Gastroesophageal sphincter (tissue), 4 donors: ENCODE measurements around the gene NKX6-1. TPM values are rescaled to one million over a fixed set of nuclear protein-coding genes. Genes with fewer than 3 reads are reported as not detected.

Source experiments
- ATAC-seq: fragments of 150-250 bp; one replicate; pipeline ENCODE4 v1.9.1; 2016; ENCODE audit warnings: mild to moderate bottlenecking, moderate library complexity
- H3K27ac ChIP-seq, 4 donors: fragments of 200-600 bp; sonication (generic) in 3 of 4; 1 replicate in 3 of 4; 2 replicates in 1 of 4; pipeline ENCODE4 v1.5.1; 2016 to 2019
- H3K27me3 ChIP-seq: fragments of 200-600 bp; sonication (generic); one replicate; pipeline ENCODE4 v1.5.1; 2019
- H3K36me3 ChIP-seq, 2 donors: fragments of 200-600 bp; sonication (generic); one replicate each; pipeline ENCODE4 v1.5.1; 2019; ENCODE audit warnings: control low read depth in 1 of 2
- H3K4me1 ChIP-seq, 3 donors: fragments of 200-600 bp; sonication (generic); 1 replicate in 2 of 3; 2 replicates in 1 of 3; pipeline ENCODE4 v1.5.1; 2016 to 2019; ENCODE audit warnings: control low read depth in 2 of 3
- H3K4me3 ChIP-seq, 2 donors: fragments of 200-600 bp; sonication (generic); one replicate each; pipeline ENCODE4 v1.5.1; 2019; ENCODE audit warnings: mild to moderate bottlenecking in 1 of 2, moderate library complexity in 1 of 2
- H3K9me3 ChIP-seq, 3 donors: fragments of 200-600 bp; sonication (generic); one replicate each; pipeline ENCODE4 v1.5.1; 2017 to 2019; ENCODE audit warnings: control low read depth in 2 of 3
- CTCF ChIP-seq, 4 experiments: fragments of 200-600 bp in 2 of 4; fragments of 450-650 bp in 2 of 4; sonication (generic) in 1 of 4; IDR thresholded peaks; one replicate each; pipeline ENCODE4 v1.5.1; 2017 to 2019; ENCODE audit warnings: antibody characterized with exemption in 4 of 4, mild to moderate bottlenecking in 2 of 4, moderate library complexity in 2 of 4
- EP300 ChIP-seq: sonication (generic); formaldehyde crosslinking; IDR thresholded peaks from one replicate; pipeline ENCODE4 v1.6.1; 2017; ENCODE audit warnings: antibody characterized with exemption, mild to moderate bottlenecking
- POLR2A ChIP-seq, 2 donors: fragments of 450-650 bp; IDR thresholded peaks; one replicate each; pipeline ENCODE4 v1.6.1; 2017; ENCODE audit warnings: antibody characterized with exemption in 2 of 2, mild to moderate bottlenecking in 2 of 2, moderate library complexity in 1 of 2
- POLR2AphosphoS5 ChIP-seq: sonication (generic); formaldehyde crosslinking; IDR thresholded peaks from one replicate; pipeline ENCODE4 v1.6.1; 2017; ENCODE audit warnings: antibody characterized with exemption
- WGBS, 2 donors: methylation state at CpG; one replicate each; pipeline ENCODE4 v1.1.5; 2018; ENCODE audit warnings: low coverage in 1 of 2; 5-methylcytosine and 5-hydroxymethylcytosine counted together
- total RNA-seq, 4 donors: library from RNA; depleted of rRNA; stranded (reverse); fragments of >200 nt; gene quantifications; one replicate each; pipeline ENCODE4 v1.1.0, GENCODE V29; 2016

Gene NKX6-1
- total RNA-seq, 4 donors from 2014 or later = 6.2 to 102 (median 65.8) TPM

DNA sequence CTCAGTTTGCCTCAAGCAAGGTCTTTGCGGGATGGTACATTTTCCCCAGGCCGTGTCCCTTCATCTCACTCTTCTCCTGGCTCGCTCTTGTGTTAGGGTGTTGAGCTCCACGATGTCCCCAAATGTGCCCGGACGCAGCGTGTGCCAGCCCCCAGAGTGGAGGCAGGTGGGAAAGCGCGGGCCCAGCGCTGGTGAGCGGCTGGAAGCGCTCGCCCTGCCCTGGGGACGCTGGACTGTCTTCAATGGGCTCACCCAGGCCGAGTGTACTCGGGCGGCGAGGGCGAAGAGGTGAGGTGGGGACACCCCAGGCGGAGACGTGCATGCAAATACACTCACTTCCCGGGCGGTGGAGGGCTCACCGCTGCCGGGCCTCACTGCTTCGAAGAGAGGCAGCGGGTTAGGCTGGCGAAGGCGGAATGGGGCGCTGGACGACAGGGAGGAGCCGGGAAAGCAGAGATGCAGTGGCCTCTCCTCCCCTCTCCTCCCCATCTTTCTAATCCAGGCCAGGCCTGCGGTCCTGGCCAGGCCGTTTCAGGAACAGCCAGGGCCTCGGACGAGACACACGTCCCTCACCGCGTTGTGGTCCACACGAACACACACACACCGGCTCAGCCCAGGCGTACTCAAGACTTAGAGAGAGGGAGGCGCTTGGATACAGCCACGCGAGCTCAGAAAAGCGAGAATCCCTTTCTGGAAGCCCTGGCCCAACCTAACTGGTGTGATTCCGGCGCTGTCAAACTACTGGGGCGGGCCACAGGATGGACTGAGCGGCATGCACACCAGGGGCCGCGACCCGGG is 2.2 kb downstream of the NKX6-1 start:
- H3K4me1 ChIP-seq = peaks cover 0 to 56% (median 0%) of the 10 kb centered on the region in 3 donors
- peaks cover 0 to 24% of the 10 kb centered on the region in 2 donors for H3K36me3 ChIP-seq
- no peak for ATAC-seq
- no peaks in the 10 kb centered on the region for H3K9me3 ChIP-seq
- TF ChIP-seq POLR2AphosphoS5 (no peak), POLR2A (IDR thresholded peaks at IDR 0.05) (peak in 1 of 2 donors; percentile 10)
- 5% methylated on average over 4 of the region's 53 CpGs; no CpG with 5 or more reads in 1 of the 2 donors for WGBS, 2 donors
- H3K4me3 ChIP-seq = peak overlapping the region; percentile 59 to 88
- H3K27ac ChIP-seq = peak overlapping the region; percentile 87 to 98 (median 95)
- H3K27me3 ChIP-seq = peaks cover 84% of the 10 kb centered on the region

DNA sequence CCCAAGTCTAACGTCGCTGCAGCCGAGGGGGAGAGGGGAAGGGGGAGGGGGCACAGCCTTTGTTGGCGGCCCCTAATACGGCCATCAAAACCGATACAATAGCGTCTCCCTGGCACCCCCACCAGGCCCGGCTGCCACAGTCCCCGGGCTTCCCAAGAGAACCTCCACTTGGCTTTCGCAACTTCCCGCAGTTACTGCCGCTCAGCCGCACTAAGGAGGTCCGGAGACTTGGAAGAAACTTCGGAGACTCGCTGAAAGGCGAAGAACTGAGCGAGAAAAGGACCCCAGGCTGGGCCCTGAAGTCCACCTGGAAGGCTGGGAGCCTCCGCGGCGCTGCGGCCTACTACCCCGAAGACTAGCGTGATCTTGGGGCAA is 2.8 kb downstream of the NKX6-1 start:
- TF ChIP-seq POLR2A (IDR thresholded peaks at IDR 0.05) (no peak), POLR2AphosphoS5 (no peak), CTCF (IDR thresholded peaks at IDR 0.05) (peak in 1 of 4 experiments; percentile 8), EP300 (no peak)
- WGBS, 2 donors = 10 to 15% methylated on average over 5 to 16 of the region's 24 CpGs

DNA sequence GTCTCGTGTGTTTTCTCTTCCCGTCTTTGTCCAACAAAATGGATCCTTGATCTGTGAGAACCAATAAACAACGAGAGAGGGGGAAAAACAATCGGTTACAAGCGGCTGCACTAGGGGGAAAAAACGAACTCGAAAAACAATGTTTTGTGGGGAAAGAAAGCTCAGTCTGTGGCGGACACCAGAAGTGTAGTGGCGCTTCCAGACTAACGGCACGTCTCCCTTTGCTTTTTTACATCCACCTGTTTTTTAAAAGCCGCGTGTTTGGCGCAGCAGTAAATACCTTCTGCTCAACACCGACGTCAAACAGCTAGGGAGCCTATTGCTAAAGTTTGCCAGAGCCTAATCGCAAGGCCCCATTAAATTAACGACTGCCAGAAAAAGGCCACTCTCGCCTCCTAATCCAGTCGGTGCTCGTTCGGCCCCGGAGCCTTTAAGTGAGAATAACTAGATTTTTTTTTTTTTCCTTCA is 3.3 kb downstream of the NKX6-1 start:
- H3K27ac ChIP-seq = peak overlapping the region; percentile 87 to 98 (median 95)
- WGBS, 2 donors = 11 to 17% methylated on average over 16 to 21 of the region's 23 CpGs
- H3K4me3 ChIP-seq = peak overlapping the region; percentile 59 to 88
- peaks cover 0 to 24% of the 10 kb centered on the region in 2 donors for H3K36me3 ChIP-seq
- TF ChIP-seq CTCF (IDR thresholded peaks at IDR 0.05) (no peak), POLR2A (IDR thresholded peaks at IDR 0.05) (peak in 1 of 2 donors; percentile 13), EP300 (no peak)
- peaks cover 0 to 62% (median 0%) of the 10 kb centered on the region in 3 donors for H3K4me1 ChIP-seq
- ATAC-seq = no peak
- H3K9me3 ChIP-seq = no peaks in the 10 kb centered on the region
- H3K27me3 ChIP-seq = peaks cover 78% of the 10 kb centered on the region

More for the DNA sequence above, 2.8 kb downstream of the NKX6-1 start:
- Histone ChIP-seq H3K9me3 (no peaks in the 10 kb centered on the region), H3K4me3 (peak overlapping the region; percentile 59 to 88), H3K36me3 (peaks cover 0 to 24% of the 10 kb centered on the region in 2 donors), H3K4me1 (peaks cover 0 to 58% (median 0%) of the 10 kb centered on the region in 3 donors), H3K27ac (peak overlapping the region; percentile 87 to 98 (median 95)), H3K27me3 (peaks cover 82% of the 10 kb centered on the region)
- ATAC-seq = no peak

DNA sequence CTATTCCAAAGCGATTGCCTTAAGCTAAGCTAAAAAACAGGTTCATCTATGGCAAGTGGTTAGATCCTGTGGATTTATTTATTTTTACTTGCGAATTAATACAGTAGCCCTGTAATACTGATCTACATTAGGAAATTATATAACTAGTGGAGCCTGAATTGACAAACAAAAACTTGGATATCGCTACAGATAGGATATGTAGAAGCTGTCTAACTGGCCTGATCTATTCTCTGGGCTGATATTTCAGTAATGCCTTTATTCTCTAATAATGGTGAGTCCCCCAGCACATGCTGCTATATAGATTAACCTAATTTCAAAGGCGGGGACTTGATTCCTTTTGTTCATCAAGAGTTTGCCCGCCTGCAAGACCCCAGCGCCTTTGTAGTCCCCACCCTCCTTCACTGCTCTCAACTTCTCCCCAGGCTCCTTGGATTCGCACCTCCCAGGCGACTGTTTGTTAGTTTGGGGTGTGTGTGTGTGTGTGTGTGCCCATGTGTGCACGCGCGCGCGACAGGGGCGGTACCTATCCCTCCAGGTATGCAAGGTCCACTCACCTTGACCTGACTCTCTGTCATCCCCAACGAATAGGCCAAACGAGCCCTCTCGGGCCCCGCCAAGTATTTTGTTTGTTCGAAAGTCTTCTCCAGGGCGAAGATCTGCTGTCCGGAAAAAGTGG is 3.8 kb downstream of the NKX6-1 start:
- Histone ChIP-seq H3K27ac (peak overlapping the region; percentile 87 to 98 (median 95)), H3K9me3 (no peaks in the 10 kb centered on the region), H3K36me3 (peaks cover 0 to 24% of the 10 kb centered on the region in 2 donors), H3K4me3 (peak overlapping the region; percentile 59 to 88), H3K27me3 (peaks cover 72% of the 10 kb centered on the region), H3K4me1 (peaks cover 0 to 68% (median 2%) of the 10 kb centered on the region in 3 donors)
- no peak for ATAC-seq
- no peak for TF ChIP-seq EP300
- TF ChIP-seq POLR2AphosphoS5 = no peak
- TF ChIP-seq CTCF (IDR thresholded peaks at IDR 0.05) = no peak
- TF ChIP-seq POLR2A (IDR thresholded peaks at IDR 0.05) = no peak
- 10 to 12% methylated on average over 4 to 14 of the region's 21 CpGs for WGBS, 2 donors

DNA sequence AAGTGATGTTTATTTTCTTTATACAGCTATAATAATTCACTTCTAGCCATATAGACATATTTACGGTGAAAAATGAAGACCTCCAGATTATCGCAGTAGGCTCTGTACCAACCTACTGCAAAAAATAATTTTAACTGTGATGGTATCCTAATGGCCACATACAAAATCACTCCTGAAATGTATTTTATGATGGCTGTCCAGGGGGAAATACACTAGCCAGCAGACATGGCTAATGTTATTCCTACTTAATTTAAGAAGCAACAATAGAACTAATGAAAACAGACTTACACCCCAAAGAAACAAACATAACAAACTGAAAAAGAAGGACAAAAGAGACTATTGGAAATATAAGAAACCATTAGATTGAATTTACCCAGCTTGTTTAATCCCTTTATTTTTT is 4.6 kb downstream of the NKX6-1 start:
- H3K27ac ChIP-seq = peak overlapping the region; percentile 87 to 98 (median 95)
- peaks cover 0 to 24% of the 10 kb centered on the region in 2 donors for H3K36me3 ChIP-seq
- no peak for TF ChIP-seq POLR2A (IDR thresholded peaks at IDR 0.05)
- no peak for TF ChIP-seq POLR2AphosphoS5
- TF ChIP-seq CTCF (IDR thresholded peaks at IDR 0.05) = no peak
- TF ChIP-seq EP300 = no peak
- peaks cover 0 to 69% (median 4%) of the 10 kb centered on the region in 3 donors for H3K4me1 ChIP-seq
- H3K9me3 ChIP-seq = no peaks in the 10 kb centered on the region
- no peak for ATAC-seq
- H3K27me3 ChIP-seq = peaks cover 65% of the 10 kb centered on the region
- peak overlapping the region; percentile 59 to 88 for H3K4me3 ChIP-seq
- 8 to 48% methylated on average over 2 of the region's 2 CpGs for WGBS, 2 donors
